ENCODE data around the gene OR6M1.

GRCh38 chr11:123762422-123762821, 43.7 kb downstream of the OR6M1 start:
- TF ChIP-seq CTCF (IDR thresholded peaks at IDR 0.05) (no peak), POLR2A (IDR thresholded peaks at IDR 0.05) (no peak)

Data from right lobe of liver (tissue), 4 donors.